H9 (cell line): ENCODE data around the gene FICD. TPM values are rescaled to one million over a fixed set of nuclear protein-coding genes. Genes with fewer than 3 reads are reported as not detected.

Experiments used
- DNase-seq: peaks from one replicate; pipeline ENCODE4 v3.0.0-alpha.2; 2017
- H2AFZ ChIP-seq: one replicate; pipeline ENCODE4 v1.6.1; 2013; ENCODE audit warnings: mild to moderate bottlenecking, low read length, control low read depth, moderate library complexity
- H2AK5ac ChIP-seq: 2 replicates; pipeline ENCODE4 v1.6.1; 2013; ENCODE audit warnings: low read length, control low read depth, mixed read lengths; ENCODE audit not compliant: insufficient read length
- H2BK120ac ChIP-seq: one replicate; pipeline ENCODE4 v1.6.1; 2013; ENCODE audit warnings: low read depth, mild to moderate bottlenecking, low read length, control low read depth, inconsistent platforms; ENCODE audit not compliant: poor library complexity, severe bottlenecking
- H2BK12ac ChIP-seq: 2 replicates; pipeline ENCODE4 v1.6.1; 2013; ENCODE audit warnings: low read length, control low read depth, mixed read lengths, low read depth; ENCODE audit not compliant: insufficient read length
- H2BK15ac ChIP-seq: 2 replicates; pipeline ENCODE4 v1.6.1; 2013; ENCODE audit warnings: low read depth, low read length, control low read depth
- H2BK20ac ChIP-seq: one replicate; pipeline ENCODE4 v1.6.1; 2013; ENCODE audit warnings: low read depth, mild to moderate bottlenecking, low read length, control low read depth, inconsistent platforms; ENCODE audit not compliant: poor library complexity, severe bottlenecking
- H2BK5ac ChIP-seq: 2 replicates; pipeline ENCODE4 v1.6.1; 2013; ENCODE audit warnings: low read length, control low read depth, mixed read lengths; ENCODE audit not compliant: insufficient read length
- H3K14ac ChIP-seq: 2 replicates; pipeline ENCODE4 v1.6.1; 2013; ENCODE audit warnings: low read length, control low read depth; ENCODE audit not compliant: insufficient read depth
- H3K18ac ChIP-seq: 2 replicates; pipeline ENCODE4 v1.6.1; 2013; ENCODE audit warnings: low read depth, mild to moderate bottlenecking, mixed read lengths, low read length, control low read depth; ENCODE audit not compliant: insufficient read length
- H3K23ac ChIP-seq: 2 replicates; pipeline ENCODE4 v1.6.1; 2013; ENCODE audit warnings: low read length, control low read depth, mixed read lengths, low read depth; ENCODE audit not compliant: insufficient read length
- H3K23me2 ChIP-seq: 2 replicates; pipeline ENCODE4 v1.6.1; 2013; ENCODE audit warnings: low read depth, mild to moderate bottlenecking, mixed read lengths, low read length, control low read depth; ENCODE audit not compliant: insufficient read length, poor library complexity, severe bottlenecking
- H3K27ac ChIP-seq: 2 replicates; pipeline ENCODE4 v1.5.1; 2013; ENCODE audit warnings: low read length, control low read depth, mixed read lengths, low read depth; ENCODE audit not compliant: insufficient read length
- H3K27me3 ChIP-seq: 2 replicates; pipeline ENCODE4 v1.6.1; 2013; ENCODE audit warnings: low read length, control low read depth, inconsistent platforms; ENCODE audit not compliant: insufficient read depth
- H3K4ac ChIP-seq: 2 replicates; pipeline ENCODE4 v1.6.1; 2013; ENCODE audit warnings: low read depth, mild to moderate bottlenecking, control low read depth, inconsistent platforms, low read length, moderate library complexity
- H3K4me1 ChIP-seq: 2 replicates; pipeline ENCODE4 v1.6.1; 2013; ENCODE audit warnings: low read length, control low read depth, inconsistent platforms; ENCODE audit not compliant: insufficient read depth
- H3K4me2 ChIP-seq: 2 replicates; pipeline ENCODE4 v1.6.1; 2013; ENCODE audit warnings: low read length, control low read depth, mixed read lengths; ENCODE audit not compliant: insufficient read length, insufficient read depth
- H3K56ac ChIP-seq: 2 replicates; pipeline ENCODE4 v1.6.1; 2013; ENCODE audit warnings: low read depth, mild to moderate bottlenecking, mixed read lengths, low read length, control low read depth; ENCODE audit not compliant: insufficient read length
- H3K79me1 ChIP-seq: 2 replicates; pipeline ENCODE4 v1.6.1; 2013; ENCODE audit warnings: low read depth, mild to moderate bottlenecking, moderate library complexity, low read length, control low read depth, inconsistent platforms; ENCODE audit not compliant: insufficient read depth, poor library complexity, severe bottlenecking
- H3K79me2 ChIP-seq: 2 replicates; pipeline ENCODE4 v1.6.1; 2013; ENCODE audit warnings: low read length, control low read depth, inconsistent platforms; ENCODE audit not compliant: insufficient read depth
- H3K9ac ChIP-seq: 2 replicates; pipeline ENCODE4 v1.6.1; 2013; ENCODE audit warnings: low read length, control low read depth, mixed read lengths; ENCODE audit not compliant: insufficient read length; ENCODE audit errors: extremely low read depth
- H3K9me3 ChIP-seq: one replicate; pipeline ENCODE4 v1.6.1; 2013; ENCODE audit warnings: low read depth, low read length, inconsistent platforms; ENCODE audit not compliant: control insufficient read depth
- H3T11ph ChIP-seq: one replicate; pipeline ENCODE4 v1.6.1; 2013; ENCODE audit warnings: mild to moderate bottlenecking, low read length, control low read depth, inconsistent platforms
- H4K20me1 ChIP-seq: one replicate; pipeline ENCODE4 v1.6.1; 2013; ENCODE audit not compliant: control insufficient read depth, insufficient read length, insufficient read depth
- H4K5ac ChIP-seq: 2 replicates; pipeline ENCODE4 v1.6.1; 2013; ENCODE audit warnings: low read depth, mild to moderate bottlenecking, mixed read lengths, low read length, control low read depth; ENCODE audit not compliant: insufficient read length
- H4K8ac ChIP-seq: replicated peaks from 2 replicates; pipeline ENCODE4 v1.6.1; 2013; ENCODE audit warnings: low read length, control low read depth, mixed read lengths, low read depth; ENCODE audit not compliant: insufficient read length
- H4K91ac ChIP-seq: 2 replicates; pipeline ENCODE4 v1.6.1; 2013; ENCODE audit warnings: low read depth, mild to moderate bottlenecking, moderate library complexity, mixed read lengths, low read length, control low read depth; ENCODE audit not compliant: insufficient read length
- H3K27ac Mint-ChIP-seq, 3 experiments: 2 replicates in 2 of 3; 3 replicates in 1 of 3; pipeline ENCODE4 v1.8.0; 2020 to 2021; ENCODE audit warnings: mixed read lengths in 3 of 3, mild to moderate bottlenecking in 1 of 3, moderate library complexity in 1 of 3
- H3K27me3 Mint-ChIP-seq: 2 replicates; pipeline ENCODE4 v1.8.0; 2021; ENCODE audit warnings: low read depth, mild to moderate bottlenecking, moderate library complexity, mixed read lengths
- H3K36me3 Mint-ChIP-seq, 3 experiments: 2 replicates in 2 of 3; 3 replicates in 1 of 3; pipeline ENCODE4 v1.8.0; 2020 to 2021; ENCODE audit warnings: low read depth in 3 of 3, mixed read lengths in 3 of 3; ENCODE audit not compliant: insufficient read depth in 1 of 3
- H3K4me1 Mint-ChIP-seq, 2 experiments: 2 replicates each; pipeline ENCODE4 v1.8.0; 2020; ENCODE audit warnings: mixed read lengths in 2 of 2
- H3K4me3 Mint-ChIP-seq, 2 experiments: 2 replicates in 1 of 2; 3 replicates in 1 of 2; pipeline ENCODE4 v1.8.0; 2020 to 2021; ENCODE audit warnings: mild to moderate bottlenecking in 2 of 2, mixed read lengths in 2 of 2, moderate library complexity in 1 of 2
- H3K9me3 Mint-ChIP-seq, 2 experiments: 2 replicates in 1 of 2; 3 replicates in 1 of 2; pipeline ENCODE4 v1.8.0; 2020; ENCODE audit warnings: mild to moderate bottlenecking in 2 of 2, mixed read lengths in 2 of 2, moderate library complexity in 1 of 2
- WGBS: extraction: QIAGEN DNeasy Blood & Tissue Kit; methylation state at CpG from one replicate; pipeline ENCODE4 v1.1.7; 2013; ENCODE audit warnings: missing lambda C conversion rate, low lambda C conversion rate, mixed read lengths; ENCODE audit not compliant: insufficient read length; ENCODE audit errors: extremely low coverage; 5-methylcytosine and 5-hydroxymethylcytosine counted together
- total RNA-seq: library from RNA; stranded (reverse); gene quantifications from 2 replicates; pipeline ENCODE4 v1.2.1, GENCODE V29; 2021
- TF ChIP-seq, protein P1 (sequence below): fragments of 200-600 bp; sonication (generic); conservative IDR thresholded peaks from 3 replicates; pipeline ENCODE4 v1.8.0; 2021; ENCODE audit warnings: antibody characterized with exemption, mild to moderate bottlenecking

FICD gene
- total RNA-seq, 1 experiment from 2014 or later = 5.1 TPM

DNA sequence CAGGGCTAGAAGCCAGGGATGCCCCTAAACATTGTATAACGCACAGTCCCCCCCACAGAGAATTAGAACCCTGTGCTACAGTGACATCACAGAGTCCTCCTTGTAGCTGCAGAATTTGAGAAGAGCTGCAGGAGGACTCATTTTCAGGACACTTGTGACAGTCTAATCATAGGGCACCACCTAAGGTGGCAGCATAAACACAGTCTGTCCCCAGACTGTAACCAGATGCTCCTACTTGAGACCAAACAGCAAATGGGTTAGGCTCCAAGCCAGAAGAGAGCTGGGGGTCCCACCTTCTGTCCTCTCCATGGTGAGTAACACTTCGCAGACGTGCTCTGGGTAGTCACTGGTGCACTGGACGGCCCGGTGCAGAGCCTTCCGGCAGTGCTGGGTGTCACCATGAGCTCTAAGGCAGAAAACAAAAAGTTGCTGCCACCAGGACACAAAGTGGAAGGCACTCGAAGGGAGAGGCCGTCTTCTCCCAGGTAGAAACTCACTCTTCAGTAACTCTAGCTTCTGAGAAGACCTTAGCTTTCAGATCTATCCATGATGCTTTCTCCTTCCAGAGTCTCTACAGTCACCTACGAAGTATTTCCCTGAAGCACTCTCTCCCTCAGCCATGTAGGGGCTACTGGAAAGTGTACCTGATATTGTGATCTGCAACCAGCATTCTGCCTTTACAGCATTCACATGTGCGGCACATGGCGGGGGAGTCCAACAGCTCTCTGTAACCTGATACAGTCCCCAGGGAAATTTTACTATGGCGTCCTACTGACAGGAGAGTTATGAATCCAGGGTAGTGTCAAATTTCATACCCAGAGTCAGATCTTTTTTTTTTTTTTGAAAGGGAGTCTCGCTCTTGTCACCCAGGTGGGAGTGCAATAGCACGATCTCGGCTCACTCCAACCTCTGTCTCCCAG is 17.1 kb downstream of the FICD start:
- Histone ChIP-seq H3K4me1 (no peaks in the 10 kb centered on the region), H3T11ph (no peak overlapping the region), H3K9me3 (no peaks in the 10 kb centered on the region), H3K18ac (no peak overlapping the region), H3K9ac (no peak overlapping the region), H2BK15ac (no peak overlapping the region), H3K4me2 (no peak overlapping the region), H3K4ac (no peak overlapping the region), H2BK120ac (no peak overlapping the region), H3K79me2 (no peaks in the 10 kb centered on the region), H3K14ac (no peak overlapping the region), H4K8ac (no peak overlapping the region), H3K23ac (no peak overlapping the region), H2AK5ac (no peak overlapping the region), H2AFZ (no peak overlapping the region), H3K27ac (no peak overlapping the region), H4K20me1 (no peaks in the 10 kb centered on the region), H2BK12ac (no peak overlapping the region), H3K27me3 (no peaks in the 10 kb centered on the region), H4K5ac (no peak overlapping the region), H2BK20ac (no peak overlapping the region), H2BK5ac (no peak overlapping the region), H4K91ac (no peak overlapping the region), H3K79me1 (peaks cover 2% of the 10 kb centered on the region), H3K56ac (no peak overlapping the region), H3K23me2 (no peaks in the 10 kb centered on the region)
- H3K9me3 Mint-ChIP-seq = no peaks in the 10 kb centered on the region
- H3K36me3 Mint-ChIP-seq = peaks cover 39 to 90% (median 90%) of the 10 kb centered on the region in 3 experiments
- no peaks in the 10 kb centered on the region for H3K4me1 Mint-ChIP-seq
- no peak for DNase-seq
- peak overlapping the region in 1 of 3 experiments; percentile 75; a peak in 2 of 7 replicates for H3K27ac Mint-ChIP-seq
- WGBS = no CpG with 5 or more reads among the region's 15 CpGs
- TF ChIP-seq, protein P1, sequence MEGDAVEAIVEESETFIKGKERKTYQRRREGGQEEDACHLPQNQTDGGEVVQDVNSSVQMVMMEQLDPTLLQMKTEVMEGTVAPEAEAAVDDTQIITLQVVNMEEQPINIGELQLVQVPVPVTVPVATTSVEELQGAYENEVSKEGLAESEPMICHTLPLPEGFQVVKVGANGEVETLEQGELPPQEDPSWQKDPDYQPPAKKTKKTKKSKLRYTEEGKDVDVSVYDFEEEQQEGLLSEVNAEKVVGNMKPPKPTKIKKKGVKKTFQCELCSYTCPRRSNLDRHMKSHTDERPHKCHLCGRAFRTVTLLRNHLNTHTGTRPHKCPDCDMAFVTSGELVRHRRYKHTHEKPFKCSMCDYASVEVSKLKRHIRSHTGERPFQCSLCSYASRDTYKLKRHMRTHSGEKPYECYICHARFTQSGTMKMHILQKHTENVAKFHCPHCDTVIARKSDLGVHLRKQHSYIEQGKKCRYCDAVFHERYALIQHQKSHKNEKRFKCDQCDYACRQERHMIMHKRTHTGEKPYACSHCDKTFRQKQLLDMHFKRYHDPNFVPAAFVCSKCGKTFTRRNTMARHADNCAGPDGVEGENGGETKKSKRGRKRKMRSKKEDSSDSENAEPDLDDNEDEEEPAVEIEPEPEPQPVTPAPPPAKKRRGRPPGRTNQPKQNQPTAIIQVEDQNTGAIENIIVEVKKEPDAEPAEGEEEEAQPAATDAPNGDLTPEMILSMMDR = no peak
- H3K4me3 Mint-ChIP-seq = no peak overlapping the region
- H3K27me3 Mint-ChIP-seq = no peaks in the 10 kb centered on the region
